Effector CD8-positive, alpha-beta T cell (primary cell): Measurements from ENCODE around the gene LRRC9.
"Not testable (repeated sequence)": the region's sequence is repeated elsewhere in the genome, so short reads cannot be mapped to it uniquely, and the experiment has no call there.

Source experiments
- DNase-seq: peaks from one replicate; lab custom pipeline; 2025; lab: John Stamatoyannopoulos, UW

The LRRC9 gene

DNA sequence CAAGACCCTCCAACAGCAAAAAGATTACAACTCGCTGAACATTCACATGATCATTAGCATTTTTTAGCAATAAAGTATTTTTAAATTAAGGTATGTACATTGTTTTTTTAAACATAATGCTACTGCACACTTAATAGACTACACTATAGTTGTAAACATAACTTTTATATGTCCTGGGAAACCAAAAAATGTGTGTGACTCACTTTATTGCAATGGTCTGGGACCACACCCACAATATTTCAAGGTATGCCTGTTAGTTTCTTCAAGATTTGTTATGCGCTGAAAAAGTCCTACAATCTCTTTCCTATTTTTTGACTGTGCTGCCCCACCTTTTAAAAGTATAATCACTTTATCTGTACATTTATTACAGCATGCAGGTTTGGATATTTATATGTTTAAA, 141.4 kb downstream of the LRRC9 start:
- DNase-seq, result no peak

DNA sequence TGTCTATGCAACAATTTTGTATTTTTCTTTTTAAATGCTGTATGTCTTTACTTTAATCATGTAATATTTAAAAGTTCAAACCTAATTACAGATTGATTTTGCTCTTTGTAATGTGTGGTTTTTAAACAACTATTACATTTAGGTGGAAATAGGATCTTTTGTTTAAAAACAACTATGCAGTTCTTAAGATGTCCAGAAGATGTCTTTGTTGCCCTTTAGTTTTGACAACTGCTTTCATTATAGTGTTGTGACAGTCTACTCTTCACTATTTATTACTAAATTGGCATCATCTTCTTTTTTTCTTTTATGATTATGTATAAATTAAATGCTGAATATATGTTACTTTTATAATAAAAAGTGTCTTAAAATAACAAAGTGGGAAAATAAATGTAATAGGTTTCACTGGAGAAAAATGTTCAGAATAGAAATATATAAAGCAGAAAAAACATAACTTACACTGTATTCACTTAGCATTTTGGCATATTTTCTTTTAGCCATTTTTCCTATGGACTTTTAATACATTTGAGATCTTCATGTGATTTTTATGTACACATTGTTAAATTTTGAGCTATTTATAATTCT, 144.6 kb downstream of the LRRC9 start:
- DNase-seq, result no peak

DNA sequence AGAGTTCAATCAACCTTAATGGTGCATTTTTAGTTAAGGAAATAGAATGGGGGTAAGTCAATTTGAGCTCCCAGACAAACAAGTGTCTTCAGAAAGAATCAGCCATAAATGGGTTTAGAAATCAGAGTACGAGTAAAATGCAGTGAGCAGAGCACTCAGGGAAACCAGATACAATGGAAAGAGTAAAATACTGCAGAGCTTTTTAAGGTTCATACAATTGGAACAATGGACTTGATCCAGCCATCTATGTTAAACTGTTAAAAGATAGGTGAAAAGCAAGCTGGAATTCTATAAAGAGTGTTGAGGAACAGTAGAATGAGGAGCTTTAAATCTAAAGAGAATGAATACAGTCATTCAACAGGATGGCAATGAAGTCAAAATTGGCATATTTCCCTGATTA, 147.9 kb downstream of the LRRC9 start:
- no peak for DNase-seq

DNA sequence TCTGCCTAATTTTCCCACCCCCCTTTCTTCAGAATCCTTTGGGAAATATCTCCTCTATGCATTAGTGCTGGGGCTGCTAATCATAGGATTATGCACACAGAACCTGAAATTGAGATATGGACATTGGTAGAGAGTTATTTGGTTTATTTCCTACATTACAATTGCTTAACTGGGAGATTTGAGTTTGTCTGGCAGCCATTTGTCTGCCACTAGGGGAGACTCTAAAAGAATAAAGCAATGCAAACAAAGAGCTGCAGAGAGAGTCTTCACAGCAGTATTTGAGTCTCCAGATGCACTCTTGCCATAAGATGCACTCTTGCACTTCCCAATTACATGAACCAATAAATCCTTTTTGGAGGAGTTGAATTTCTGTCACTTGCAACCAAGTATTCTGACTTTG, 159.8 kb downstream of the LRRC9 start:
- DNase-seq, result no peak

DNA sequence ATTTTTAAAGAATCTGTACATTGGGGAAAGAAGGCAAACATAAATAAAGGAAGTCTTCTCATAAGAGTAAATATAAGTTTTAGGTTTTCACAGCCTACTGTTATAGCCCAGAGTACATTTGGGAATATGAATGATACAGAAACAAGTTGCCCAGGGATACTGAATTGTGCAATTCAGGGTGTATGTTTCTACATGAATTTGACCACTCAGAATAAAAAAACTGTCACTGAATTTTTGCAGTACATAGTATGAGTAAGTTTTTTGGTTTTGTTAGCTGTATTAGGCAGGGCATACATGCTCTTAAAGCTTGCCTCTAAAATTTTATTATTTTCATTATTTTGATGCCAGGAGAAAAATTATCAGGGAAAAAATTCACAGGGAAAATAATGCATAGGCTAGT, 165.1 kb downstream of the LRRC9 start:
- no peak for DNase-seq

DNA sequence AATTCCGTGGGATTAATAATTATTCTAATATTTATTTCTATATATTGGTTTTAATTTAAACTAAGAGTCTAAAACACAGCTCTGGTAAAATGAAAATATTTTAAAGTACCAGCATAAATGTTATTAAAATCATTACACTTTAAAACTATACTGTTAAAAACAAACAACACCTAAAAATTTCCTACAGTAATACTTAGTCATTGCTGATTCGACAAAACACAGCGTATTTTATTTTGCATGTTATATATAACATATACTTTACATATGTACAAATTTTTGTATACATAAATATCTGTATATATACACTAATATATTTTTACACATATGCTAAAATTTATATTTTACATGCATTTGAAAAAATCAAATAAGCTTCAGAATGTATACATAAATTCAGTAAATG, 165.7 kb downstream of the LRRC9 start:
- no peak for DNase-seq

DNA sequence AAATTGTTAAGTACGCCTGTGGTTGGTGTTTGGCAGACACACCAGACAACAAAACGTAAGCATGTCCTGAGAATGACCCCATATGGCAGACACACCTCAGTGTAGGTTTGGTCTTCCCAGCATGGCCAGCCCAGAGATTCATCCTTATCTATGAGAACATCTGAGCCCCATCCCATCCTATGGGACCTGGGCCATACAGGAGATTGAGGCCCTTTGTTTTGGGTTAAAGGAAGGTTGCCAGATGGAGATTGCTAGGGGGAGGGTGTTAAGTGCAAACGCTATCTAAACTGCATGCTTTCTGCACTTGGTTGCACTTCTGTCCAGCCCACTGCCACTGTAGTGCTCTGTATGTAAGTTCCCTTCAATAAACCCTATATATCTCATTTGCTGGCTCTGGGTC, 167.7 kb downstream of the LRRC9 start:
- DNase-seq, result no peak

DNA sequence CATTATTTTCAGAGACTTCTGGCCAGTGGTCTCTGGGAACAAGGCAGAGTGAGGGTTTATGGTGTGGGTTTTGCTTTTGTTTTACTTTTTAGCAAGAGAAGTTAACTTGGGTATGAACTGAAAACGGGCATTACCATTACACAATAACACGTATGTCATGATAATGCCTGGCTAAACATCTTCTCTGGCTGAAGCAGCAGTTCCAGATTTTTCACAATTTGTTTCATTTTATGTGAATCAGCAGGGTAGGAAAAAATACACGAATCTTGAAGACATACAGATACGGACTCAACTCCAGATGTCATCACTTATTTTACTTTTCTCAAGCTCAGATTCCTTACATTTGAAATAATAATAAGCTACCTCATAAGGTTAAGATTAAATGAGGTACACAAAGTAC, 169.3 kb downstream of the LRRC9 start:
- DNase-seq, result no peak

DNA sequence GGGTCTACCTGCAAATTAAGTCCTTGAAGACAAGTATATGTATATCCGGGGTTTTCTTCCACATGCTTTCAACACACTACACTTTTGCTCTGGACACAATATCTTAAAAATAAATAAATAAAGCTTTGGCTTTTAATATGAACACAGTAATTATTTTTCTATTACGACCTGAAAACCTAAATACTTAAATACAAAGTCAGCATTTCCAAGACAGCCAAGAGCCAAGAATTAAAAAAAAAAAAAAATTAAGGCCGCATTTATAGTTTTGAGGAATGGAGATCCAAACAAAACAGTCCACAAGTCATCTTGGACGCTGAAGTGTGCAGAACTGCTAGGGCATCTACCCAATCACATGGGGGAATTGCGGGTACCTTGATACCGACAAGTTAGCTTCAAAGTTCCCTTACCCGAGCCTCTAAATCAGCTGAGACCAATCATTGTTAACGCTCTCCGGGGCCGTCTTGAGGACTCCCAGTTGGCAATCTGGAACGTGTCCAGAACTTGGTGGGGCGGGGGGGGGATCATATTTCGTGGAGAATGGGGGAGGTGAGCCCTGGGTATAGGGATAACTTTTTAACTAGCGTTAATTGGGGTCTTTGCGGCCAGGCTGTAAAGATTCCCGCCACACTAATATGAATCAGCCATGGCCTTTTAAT, 171.0 kb downstream of the LRRC9 start:
- DNase-seq, result peak; percentile 16

DNA sequence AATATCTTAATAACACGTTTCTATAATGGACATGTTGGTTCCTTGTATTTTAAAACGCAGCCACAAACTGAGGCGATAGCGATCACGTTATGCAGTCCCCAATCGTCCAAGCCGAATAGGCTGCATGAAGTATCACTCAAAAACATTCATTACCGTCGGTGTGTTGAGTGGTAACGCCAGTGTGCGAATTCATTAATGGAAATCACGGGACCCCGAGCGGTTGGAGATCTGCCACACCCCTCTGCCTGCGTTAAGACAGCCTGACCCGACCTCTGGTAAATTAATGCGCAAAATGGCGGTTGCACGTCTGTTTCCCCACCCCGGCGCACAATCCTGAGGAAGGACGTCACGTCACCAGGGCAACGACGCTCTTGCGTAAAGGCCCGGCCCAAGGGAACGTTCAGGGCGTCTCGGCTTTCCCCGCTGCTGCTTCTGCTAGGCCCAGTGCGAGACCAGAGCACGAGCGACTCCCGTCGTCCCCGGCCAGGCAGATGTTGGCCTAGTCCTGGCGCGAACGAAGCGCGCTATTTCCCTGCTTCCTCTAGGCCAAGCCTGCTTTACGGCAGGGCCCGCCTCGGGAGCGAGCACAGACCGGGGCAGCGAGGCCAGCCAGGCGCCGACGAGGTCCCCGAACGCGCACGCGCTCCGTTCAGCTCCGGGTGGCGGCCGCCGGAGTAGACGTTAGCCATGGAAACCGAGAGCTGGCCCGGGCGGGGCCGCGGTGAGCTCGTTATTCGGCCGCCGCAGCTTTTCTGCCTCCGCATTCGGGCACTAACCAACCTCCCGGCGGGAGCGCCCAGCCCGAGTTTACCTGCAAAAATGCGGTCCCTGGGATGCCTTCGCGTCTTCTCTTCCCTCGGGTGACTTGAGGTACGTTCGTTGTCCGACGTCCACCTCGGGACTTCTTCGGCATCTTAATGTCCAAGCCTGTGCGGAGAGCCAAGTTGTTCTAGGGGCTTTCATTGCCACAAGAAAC, 171.9 kb downstream of the LRRC9 start, which contains the start of gene PCNX4:
Gene PCNX4, plus strand, starts transcription at position 374 of the 976 bp plus-strand sequence. CDS start 15,716 bp downstream, outside the sequence.
- peak; percentile 88 for DNase-seq

DNA sequence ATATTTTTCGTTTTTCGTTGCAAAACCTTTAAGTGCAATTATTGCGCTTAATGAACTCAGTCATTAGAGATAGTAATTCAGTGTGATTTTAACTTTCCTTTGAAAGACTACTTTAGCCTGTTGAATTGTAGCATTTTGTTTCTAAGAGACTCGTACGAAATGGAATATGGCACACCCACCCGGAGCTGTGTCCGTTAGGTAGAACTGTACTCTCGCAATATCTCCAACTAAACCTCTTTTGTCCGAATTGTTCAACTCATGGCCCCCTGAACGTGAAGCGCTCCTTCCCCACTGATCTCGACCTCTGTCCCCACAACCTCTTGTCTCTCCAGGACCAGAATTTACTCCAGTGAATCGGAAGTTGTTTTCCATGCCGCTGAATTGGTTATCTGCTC, 172.6 kb downstream of the LRRC9 start:
- DNase-seq, result no peak

DNA sequence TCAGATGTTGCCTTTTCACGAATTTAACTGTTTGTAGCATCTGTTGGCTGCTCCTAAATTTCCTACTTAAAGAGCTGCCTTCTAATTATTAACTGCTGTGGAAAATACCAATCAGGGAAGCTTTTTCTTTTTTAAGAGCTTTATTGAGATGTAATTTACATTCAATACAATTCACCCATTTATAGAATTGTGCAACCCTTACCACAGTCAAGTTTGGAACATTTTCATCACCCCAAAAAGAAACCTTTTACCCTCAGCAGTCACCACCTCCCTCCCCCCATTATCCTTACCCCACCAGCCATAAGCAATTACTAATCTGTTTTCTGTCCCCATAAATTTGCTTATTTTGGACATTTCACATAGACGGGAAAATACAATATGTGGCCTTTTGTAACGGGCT, 173.1 kb downstream of the LRRC9 start:
- no peak for DNase-seq

DNA sequence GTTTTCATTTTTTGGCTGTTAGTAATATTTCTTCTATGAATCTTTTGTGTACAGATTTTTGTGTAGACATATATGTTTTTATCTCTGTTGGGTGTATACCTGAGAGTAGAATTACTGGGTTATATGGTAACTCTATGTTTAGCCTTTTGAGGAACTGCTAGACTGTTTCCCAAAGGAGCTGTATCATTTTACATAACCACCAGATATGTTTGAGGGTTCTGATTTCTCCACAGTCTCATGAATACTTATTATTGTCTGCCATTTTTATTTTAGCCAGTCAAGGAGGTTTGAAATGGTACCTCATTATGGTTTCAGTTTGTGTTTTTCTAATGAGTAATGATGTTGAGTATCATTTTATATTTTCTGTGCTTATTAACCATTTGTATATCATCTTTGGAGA, 173.7 kb downstream of the LRRC9 start:
- no peak for DNase-seq

DNA sequence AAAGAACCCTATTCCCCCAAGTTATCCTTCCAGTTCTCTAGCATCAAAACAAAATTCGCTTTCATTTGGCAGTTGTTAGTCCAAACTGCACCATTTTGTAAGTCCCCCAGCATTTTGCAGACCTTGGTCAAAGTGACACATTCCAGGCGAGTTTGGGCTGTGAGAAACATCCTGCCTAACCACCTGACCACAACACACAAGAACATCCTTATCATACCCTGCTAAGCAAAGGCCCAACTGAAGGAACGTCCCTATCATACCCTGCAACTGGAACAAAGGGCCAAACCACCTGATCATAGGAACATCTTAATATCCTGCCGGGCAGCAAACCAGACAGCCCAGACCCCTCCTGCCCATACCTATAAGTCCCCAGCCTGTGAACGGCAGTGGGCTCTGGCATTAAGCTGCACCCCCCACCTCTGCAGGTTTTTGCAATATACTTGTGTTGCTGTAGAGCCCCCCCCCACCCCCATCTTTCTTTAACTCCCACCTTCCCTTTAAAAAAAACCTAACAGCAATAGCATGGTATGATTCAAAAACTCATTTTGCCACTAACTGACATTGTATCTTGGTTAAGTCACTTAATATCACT, 174.5 kb downstream of the LRRC9 start:
- no peak for DNase-seq

DNA sequence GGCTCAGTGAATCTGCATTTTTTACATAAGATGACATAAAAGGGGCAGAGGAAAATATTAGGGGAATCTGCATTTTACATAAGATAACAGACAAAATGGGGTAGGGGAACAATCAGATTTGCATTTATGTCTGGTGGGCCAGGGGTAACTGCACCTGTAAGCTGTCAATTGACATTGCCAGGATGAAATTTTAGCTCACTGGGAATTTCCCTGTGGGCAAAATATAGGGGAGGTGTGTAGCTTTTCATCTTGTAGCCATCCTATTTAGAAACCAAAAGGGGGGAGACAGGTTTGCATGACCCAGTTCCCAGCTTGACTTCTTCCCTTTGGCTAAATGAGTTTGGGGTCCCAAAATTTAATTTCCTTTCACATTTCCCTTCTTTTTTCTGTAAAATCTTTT, 175.3 kb downstream of the LRRC9 start:
- no peak for DNase-seq

DNA sequence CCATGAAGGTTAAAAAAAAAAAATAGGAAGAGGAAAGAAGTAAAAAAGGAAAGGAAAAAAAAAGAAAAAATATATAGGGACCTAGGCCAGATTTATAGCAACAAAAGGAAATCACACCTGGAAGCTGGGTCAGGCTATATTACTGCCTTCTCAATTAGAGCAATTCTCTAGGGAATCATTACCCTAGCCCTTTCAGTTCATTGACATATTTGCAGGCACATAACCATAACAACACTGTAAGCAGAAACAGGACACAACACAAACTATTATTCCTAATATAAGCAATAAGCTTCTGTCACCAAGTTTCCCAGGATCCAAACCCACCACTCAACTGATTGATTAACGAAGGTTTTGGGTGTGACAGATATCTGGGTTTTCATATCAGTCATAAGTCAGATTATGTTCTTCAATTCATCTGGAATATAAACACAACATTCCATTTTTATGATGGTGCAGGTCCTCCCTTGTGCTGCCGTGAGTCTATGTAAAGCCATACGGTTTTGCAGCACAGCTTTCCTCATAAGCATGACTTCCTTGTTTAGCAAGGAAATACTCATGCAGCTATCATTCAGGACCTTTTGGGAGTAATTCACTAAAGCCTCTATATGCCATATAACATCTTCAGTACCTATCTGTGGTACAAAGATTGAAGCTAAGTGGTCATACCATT, 176.0 kb downstream of the LRRC9 start:
- no peak for DNase-seq

DNA sequence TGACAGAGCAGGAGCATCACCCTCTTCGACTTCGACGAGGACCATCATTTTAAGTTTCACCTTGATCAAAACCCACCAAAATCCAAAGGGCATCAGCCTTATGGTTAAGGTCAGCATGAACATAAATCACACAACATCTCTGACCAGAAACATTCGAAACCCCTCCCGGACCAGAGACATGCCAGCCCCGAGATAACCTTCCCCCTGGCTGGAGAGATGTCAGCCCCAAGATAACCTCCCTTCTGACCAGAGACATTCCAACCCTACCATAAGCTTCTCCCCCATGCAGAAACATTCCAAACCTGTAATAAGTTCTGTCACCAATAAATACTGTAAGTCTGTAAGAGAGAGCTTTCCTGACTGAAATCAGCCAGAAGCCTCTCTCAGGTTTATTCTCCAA, 178.0 kb downstream of the LRRC9 start:
- no peak for DNase-seq

DNA sequence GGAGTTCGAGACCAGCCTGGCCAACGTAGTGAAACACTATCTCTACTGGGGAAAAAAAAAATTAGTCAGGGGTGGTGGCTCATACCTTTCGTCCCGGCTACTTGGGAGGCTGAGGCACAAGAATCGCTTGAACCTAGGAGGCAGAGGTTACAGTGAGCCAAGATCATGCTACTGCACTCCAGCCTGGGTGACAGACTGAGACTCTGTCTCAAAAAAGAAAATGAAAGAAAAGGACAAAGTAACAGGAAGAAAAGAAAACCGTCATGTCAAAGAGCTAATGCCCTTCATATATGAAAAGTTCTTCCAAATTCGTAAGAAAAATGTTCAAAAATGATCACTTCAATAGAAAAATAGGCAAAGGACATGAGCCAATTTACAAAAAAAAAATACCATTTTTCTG, 179.9 kb downstream of the LRRC9 start:
- DNase-seq, result not testable (repeated sequence)

DNA sequence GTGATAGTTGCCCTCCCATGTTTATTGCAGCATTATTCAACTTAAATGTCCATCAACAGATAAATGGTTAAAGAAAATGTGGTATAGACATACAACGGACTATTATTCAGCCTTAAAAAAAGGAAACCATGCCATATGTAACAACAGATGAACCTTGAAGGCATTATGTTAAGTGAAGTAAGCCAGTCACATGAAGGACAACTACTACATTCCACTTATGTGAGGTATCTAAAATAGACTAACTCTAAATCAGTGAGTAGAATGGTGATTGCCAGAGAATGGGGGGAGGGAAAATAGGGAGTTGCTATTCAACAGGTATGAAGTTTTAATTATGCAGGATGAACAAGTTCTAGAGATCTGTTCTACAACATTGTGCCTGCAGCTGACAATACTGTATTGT, 181.8 kb downstream of the LRRC9 start:
- no peak for DNase-seq

DNA sequence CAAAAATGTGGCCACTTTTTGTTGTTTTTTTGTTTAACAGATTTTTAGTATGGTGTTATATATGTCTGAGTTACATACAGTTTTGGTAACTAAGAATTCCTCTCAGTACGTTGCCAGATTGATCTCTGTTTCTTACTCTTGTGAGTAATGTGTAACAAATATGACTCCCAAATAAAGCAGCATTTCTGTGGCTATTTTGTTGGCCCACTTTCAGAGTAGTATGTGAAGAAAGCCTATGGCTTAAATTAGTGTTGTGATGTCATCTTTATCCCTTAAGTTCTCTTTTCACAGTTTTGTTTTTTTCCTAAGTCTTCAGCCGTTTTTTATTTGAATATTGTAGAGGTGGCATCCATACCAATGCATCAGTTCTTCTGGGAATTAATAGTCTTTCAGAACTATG, 182.4 kb downstream of the LRRC9 start:
- DNase-seq, result no peak

DNA sequence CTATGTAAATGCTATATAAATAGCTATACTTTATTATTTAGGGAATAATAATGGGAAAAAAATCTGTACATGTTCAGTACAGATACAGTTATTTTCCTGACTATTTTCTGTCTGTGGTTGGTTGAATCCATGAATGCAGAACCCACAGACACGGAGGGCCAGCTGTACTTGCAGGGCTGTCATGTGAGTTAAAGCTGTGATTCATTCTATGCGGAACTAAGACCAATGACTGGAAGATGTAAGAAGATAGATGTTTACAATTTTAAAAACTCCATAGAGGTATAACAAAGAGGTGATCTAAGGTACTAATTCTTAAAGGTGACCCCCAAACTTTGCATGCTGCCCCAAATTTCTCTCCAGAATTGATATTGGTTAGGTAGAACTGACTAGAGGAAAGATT, 186.4 kb downstream of the LRRC9 start:
- DNase-seq, result no peak

DNA sequence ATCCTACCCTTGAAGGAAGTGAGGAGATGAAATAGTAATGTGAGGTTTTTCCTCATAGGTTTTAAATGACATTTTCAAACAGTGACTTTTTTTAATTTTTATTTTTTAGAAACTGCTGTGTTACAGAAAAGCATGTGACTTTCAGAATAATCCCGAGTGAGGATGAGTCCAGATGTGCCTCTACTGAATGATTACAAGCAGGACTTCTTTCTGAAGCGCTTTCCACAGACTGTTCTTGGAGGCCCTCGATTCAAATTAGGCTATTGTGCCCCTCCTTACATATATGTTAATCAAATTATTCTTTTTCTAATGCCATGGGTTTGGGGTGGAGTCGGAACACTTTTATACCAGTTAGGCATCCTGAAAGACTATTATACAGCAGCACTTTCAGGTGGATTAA, 187.5 kb downstream of the LRRC9 start:
- no peak for DNase-seq
